ENCODE data around the gene RGS1.

RGS1 gene

DNA sequence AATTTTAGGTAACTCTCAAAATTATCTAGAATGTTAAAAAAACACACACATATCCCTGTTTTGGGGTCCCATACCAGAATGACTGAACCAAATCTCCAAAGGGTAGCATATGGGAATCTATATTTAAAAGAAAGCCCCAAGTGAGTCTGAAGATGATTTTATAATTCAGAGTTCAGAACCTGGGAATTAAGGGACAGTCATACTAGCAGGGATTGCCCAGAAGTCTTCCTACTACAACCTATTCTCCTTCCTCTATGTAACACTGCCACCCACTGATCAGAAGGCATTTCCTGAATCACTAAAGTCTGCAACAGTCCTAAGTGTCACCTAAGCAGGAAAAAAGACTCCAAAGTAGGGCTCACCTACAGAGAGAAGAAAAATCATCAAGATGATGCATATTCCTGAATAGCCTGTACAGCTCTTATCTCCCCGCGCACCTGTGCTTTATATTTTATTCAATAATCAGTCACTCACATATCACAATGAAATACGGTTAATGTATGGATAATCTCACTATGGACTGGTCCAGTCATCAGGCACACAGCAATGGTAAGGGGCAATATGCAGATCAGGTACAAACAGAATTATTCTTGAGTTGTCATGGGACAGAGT lies 4.9 kb downstream of the RGS1 start:
- no peak for DNase-seq

DNA sequence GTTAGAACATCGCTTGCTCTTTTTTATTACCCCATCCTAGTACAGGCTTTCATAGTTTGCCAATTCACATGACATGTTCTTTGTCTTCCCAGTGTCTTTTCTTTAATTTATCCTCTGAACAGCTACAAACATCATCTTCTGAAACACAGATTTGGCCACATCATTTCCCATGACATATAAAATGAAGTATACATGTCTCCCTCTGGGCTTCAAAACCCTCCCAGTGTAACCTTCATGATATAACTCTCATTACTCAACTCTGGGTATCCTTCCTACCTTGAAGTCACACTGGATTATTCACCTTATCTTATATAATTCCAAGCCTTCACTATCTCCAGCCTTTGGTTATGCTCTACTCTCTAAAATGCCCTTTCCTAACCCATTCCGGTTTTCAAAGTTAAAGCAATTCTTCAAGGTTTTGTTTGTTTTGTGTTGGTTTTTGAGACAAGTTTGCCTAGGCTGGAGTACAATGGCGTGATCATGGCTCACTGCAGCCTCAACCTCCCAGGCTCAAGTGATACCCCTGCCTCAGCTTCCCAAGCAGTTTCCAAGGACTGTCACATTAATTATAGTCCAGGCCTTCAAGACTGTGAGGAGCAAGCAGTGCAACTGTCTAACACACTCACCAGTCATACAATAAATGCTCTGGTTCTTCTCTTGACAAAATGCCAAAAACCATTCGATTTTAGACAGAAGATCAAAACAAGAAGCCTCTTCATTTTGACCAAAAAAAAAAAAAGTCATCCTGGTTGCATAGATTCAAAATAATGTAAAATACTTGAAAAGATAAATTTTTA lies 5.8 kb downstream of the RGS1 start:
- no peak for DNase-seq

DNA sequence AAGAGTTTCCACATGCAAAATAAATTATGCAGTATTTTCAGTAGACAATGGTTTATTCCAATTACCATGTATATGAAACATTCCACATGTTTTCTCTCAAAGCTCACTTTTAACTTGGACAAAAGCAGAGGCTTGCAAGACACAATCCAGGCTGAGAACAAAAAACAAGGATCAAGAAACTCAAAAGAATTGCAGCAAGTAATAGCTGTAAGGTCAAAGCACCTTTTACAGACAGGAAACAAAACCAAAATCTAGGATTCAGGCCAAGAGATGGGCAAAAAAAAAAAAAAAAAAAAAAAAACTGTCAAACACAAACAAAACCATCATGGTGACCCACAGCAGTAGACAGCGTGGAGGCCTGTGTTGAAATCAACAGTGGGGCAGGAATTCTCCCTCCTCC lies 9.3 kb downstream of the RGS1 start:
- DNase-seq = no peak

DNA sequence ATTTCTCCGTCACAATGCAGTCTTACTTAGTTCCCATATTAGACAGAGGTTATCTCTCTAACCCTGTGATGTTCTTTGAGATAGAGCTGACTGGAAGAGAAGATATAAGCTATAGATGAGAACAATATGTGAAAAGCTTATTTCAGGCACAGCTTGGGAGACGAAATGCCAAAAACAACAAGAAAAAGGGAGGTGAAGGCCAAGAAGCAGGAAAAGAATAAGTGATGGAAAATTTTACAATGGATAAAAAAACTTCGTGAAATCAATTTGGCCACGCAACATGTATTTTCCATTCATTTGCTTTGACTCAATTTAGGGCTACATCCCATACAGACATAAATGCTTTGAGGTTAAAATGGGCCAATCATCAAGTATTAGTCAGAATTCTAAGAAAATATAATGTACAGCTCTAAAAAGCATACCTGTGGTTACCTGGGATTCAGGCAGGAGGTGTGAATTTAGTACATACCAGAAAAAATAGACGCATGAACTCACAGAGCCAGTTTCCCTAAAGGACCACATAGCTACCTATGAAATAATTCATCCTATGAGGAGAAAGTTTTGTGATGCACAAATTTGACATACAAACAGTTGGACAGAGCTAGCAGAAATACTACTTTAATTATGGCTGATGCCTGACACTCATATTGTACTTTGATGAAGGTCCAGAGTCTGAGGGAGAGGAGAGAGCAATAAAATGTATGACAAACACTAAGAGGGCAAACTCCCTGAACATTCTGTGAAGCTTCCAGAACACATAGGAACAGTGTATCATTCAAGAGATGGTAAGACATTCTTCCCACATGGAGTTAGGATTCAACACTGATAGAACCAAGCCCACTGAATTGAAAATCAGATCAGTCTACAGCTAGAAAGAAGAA lies 12.1 kb downstream of the RGS1 start:
- DNase-seq = no peak

DNA sequence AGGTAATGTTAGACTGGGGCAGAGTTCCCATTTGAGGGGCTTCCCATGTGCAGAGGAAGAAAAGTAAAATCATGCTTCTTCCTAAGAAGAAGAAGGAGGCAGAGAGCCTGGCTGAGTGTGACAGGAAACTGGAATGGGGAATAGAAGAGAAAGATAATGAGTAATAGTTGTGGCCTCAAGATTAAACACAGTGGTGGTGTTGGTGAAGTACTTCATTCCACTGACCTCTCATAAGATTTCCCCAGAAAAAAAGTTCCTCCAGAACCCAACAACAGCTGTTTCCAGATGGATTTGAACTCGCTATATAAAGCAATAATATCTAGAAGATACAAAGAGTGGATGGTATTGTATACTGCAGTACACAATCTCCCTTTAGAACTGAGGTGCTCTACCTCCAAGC lies 13.0 kb downstream of the RGS1 start:
- DNase-seq = no peak

DNA sequence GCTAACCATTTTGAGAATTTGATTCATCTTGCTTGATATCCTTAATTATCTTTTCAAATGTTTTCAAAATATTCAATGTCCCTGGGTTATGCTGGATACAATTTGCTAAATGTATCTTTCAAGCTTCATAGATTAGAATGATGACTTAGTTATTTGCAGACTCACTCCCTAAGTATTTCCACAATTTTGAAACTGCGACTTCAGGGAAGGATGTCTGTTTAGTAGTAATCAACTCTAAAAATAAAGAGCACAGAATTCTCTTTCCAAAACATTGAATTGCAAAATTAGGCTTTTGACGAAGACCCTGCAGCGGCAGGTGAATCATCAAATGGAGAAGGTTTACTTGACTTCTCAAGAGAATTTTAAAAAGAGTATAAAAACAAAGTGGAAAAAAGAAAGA lies 14.2 kb downstream of the RGS1 start:
- no peak for DNase-seq

DNA sequence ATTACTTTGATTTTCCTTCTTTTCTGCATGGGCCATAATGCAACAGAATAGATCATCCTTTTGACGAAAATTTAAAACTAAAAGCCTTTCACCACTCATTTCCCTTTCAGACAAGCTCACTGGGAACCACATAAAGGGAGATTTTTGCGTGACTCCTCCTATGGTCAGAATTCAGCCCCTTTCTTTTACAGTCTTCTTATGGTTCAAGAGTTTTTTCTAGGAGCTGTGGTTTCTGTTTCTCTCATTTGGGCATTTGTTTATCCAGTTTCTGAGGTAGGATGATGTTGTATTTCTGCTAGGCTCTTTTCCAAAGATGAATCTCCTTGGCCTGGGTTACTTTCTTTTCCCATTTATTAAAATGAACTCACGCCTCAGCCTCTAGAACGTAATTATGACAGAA lies 16.9 kb downstream of the RGS1 start:
- no peak for DNase-seq

DNA sequence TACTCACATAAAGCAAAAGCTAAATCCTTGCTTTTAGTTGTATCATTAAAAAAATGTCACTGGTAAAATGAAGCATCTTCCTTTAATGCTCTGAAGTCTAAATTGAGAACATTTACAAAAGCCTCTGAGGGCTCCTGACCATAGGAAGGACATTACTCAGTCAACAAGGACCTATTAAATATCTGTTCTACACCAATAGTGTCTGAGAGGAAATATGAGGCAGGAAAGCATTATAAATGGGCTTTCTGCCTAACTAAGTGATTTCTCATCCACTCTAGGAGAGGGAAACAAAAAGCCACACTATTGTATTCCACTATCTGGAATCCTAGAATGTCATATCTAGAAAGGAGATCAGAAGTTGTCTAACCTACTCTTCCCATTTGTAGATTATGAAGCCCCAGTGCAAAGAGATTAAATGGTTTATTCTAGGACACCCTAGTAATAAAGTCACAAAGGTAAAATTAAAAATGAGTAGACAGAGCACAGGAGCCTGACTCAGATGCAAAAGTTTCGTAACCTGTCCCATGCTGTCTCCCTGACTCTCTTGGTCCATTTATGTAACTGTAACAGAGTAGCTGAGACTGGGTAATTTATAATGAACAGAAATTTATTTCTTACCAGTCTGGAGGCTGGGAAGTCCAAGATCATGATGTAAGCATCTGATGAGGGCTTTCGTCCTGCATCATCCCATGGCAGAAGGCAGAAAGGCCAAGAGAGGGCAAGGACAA lies 17.6 kb downstream of the RGS1 start:
- no peak for DNase-seq

DNA sequence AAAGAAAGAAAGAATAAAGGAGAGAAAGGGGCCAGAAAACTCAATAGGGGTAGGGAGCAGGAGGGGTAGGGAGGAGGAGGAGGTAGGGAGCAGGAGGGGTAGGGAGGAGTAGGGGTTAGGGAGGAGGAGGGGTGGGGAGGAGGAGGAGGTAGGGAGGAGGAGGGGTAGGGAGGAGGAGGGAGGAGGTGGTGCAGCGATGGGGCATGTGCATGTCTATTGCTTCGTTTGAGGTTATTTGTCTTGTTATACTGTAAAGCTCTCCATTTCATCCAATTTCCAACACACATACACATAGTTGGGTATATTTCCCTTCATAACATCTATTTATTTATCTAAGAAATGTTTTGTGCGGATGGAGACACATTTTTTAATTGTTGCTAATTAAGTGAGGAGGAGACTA lies 19.7 kb downstream of the RGS1 start:
- DNase-seq = no peak

DNA sequence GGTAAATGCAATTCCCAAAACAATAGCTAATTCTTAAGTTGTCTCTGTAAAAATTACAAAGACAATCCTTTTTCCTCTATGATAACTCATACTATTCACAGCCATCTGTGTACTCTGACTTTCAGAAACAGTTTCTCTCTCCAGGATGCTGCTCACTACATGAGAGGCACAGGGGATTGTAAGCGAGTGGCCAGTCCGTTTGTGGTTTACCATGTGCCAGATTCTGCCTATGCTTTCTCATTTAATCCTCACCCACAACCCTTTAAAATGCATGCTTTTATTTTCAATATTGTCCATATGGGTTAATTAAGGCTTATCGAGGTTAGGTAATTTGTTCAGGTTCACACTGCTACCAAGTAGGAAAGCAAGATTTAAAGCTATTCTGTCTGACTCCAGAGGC lies 23.0 kb downstream of the RGS1 start:
- no peak for DNase-seq

DNA sequence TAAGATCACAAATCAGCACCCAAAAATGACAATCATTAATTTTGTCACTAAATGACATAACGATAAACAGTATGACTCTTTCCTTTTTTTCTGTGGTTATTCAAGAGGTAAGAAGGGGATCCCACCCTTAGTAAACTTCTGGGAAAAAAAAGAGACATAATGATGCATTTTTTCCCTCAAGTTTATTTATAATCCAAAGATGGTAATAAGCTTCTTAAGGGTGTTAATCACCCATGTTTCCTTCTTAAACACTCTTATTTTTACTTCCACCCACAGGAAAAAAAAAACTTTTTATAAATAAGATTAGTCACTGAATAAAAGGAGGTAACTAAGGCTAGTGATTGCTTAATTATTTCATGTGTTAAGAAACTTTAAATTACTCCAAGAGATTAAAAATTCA lies 24.7 kb downstream of the RGS1 start:
- no peak for DNase-seq

DNA sequence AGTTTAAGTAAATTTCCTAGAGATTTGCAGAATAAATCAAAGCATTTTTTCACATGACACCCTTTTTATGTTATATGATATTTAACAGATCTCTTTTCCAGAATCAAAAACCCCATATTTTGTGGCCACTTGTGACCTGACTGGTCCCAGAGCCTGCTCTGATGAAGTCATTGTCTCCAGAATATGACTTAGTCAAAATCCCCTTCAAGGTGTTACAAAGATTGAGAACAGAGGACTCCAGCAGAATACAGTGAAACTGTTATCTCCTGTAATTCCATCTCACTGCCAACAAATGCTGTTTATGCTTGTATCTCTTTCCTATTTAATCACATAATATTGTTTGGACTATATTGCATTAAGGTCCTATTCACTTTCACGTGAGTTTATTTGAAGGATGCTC lies 25.6 kb downstream of the RGS1 start:
- no peak for DNase-seq

DNA sequence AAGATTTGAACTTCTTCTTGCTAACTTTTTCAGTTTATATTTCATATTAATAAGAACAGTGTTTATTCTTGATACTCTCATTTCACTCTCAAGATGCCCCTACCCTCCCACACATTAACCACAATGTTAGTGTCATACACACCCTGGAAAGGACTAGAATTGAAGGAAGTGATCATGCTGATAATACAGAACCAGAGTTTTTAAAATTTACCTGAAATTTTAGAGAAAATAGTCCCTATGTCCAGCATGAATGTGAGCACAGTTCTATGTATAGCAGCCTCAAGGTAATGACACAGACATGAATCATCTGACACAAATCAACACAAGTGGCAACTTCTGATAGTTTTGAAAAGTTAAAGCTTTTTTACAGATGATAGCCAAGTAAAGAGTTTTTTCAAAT lies 26.0 kb downstream of the RGS1 start:
- DNase-seq = no peak

DNA sequence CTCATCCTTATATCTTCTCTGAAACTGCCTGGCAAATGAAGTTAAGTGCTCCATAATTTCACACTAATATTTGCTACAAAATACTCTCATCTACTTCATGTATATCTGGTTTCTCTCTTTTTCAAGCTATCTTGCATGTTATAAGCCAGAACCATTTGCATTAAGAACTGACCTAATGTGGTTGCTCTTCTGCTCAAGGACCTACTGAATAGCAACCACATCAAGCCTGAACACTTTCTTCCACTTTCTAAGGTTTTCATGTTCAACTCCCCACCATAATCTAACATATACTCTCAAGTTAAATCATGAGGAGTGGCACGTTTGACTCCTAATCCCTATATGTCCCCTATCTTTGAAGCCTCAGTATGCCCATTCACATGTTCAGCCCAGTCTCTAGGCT lies 27.2 kb downstream of the RGS1 start:
- DNase-seq = no peak

DNA sequence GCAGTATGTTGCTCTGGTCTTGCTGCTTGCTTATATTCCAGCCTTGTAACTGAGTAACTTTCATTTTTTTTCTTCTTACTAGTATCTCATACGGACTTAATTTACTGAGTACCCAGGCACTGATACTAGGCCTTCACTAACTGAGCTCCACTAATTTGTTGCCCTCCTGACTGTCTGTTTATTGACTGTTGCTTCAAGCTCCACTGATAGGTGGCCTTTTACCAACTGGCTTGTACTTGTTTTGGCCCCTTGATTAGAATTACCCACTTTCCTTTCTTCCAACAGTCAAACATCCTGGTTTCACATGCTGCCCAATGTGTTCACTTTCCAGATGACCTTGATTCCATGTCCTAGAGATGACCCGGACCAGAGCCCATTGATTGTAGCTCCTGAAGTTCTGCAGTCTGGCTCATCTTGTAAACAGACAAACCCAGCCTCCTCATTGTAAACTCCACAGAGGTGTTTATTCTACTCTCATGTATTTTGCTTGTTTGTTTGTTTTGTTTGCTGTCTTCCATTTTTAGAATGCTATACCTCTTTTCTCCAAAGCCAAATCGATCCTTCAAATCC lies 27.7 kb downstream of the RGS1 start:
- no peak for DNase-seq

DNA sequence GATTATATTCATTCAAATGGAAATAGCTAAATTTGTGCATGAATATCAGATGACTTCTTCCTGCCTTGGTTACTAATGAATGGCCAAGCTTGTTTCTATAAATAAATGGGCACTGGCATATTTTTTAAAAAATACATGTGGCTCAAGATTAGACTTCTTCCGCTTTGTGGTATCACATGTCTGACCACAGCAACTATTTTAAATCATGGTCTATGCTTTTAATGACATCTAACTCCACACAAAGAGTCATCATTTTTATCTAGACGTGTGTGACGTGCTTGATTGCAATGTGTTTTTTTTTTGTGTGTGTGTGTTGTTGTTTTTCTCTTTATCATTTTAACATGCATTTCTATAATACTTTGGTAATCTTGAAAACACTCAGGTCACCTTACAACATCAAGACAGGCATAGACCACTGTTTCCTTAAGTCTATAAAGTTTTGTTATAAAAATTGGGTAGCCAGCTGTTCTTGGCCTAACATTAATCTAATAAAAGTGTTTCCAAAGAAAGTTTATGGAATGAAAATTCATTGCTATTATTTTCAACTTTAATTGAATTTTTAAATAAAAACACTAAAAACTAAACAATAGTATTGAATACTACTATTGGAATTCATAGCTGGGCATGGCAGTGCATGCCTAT lies 29.5 kb downstream of the RGS1 start:
- no peak for DNase-seq

DNA sequence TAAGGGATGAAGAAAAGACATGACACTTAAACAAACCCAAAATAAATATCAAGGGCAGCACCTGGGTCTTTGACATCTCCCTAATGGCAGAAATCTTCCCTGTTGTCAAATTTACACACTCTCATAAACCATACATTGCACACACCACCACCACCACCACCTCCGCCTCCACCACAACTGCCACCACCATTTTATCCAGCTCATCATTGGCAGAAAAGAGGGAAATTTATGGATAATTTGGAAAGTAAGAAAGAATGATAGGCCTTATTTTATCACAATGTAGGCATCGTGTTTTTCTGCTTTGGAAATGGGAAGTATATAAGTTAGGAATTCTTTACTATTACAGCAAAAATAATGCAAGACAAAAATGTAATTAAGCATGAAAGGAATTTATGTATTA lies 33.1 kb downstream of the RGS1 start:
- DNase-seq = no peak

DNA sequence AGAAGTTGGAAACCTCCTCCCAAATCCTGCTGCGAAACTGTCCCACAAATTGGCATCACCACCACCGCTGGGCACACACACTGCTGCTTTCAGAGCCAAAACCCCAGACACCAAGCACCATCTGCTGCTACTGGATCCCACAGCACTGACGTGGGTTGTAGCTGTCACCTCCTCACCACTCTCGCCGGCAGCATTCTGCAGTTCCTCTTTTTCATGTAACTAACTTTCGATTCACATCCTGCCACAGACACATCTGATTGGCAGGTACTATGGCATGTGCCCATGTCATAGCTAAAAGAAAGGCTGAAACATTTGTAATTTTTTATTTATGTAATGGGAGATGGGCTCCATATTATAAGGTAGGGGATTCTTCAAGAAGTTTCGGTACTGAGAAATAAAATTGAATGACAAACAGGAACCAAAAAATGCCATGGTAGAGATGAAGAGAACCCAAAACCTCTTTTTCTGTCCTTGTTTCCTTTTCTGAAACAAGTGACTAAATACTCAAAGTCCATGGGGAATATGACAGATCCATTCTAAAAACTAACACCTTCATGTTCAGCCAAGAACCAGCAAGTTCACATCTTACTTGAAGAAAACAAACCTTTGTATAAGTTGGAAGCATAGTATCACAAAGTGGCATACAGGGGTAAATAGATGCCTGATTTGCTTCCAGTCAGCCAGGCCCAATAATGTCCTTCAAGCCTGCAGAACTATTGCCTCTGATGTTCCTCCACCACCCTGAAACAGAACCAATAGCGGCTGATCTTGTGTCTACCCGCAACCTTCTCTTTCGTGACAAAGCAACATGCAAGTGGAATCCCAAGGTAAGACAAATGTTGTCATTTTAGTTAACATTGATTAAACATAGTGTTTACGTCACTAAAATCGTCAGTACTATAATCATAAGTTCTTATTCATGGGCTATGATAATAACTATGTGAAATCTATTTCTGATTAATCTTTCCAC lies 33.8 kb downstream of the RGS1 start:
- DNase-seq = peak in 24 of 58 donors; percentile 1 to 49 (median 8)

DNA sequence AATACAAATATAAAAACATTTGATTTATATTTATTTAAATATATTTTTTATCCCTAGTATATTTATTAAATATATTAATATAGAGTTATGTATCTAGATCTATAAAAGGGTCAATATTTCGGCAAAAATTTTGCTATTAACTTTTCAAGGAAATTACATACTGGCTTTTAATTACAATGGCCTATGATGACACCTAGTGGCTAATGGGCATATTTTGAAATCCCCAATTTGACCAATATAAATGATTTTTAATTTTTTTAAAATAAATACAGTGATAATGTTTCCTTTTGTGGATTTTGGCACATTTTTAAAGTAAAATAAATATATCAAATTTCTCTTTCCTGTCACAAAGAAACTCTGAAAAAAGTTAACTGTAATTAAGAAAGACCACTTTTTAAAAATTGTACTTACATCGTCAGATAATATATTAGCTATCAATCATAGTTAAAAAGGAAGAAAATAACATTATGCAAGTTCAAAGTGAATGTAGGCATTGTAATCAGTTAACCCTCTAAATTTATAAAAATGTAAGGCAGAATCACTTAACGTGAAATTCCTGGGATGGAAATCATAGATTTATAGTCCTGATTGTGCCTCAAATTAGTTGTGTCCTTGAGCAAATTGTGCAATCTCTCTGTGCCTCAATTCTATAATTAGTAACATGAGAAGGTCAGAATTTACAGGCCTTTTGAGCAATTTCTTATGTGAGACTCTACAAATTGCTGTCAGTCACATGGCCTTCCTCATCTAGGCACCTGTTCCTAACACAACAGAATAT lies 34.7 kb downstream of the RGS1 start:
- no peak for DNase-seq
